K562 (cell line): ENCODE measurements around the gene MMS22L. TPM values are rescaled to one million over a fixed set of nuclear protein-coding genes. Genes with fewer than 3 reads are reported as not detected.

Experiments used
- ATAC-seq: fragments of 200-7000 bp; cut with Tn5 transposase; 3 replicates; pipeline ENCODE4 v1.9.1; 2020; ENCODE audit warnings: moderate library complexity
- BruUV-seq: library from RNA; stranded (reverse); fragments of 400-500 nt; replicated peaks from 2 replicates; lab custom pipeline; 2021; lab: Mats Ljungman, UMichigan
- CTCF ChIA-PET: fragments of 300-600 bp; formaldehyde crosslinking; extraction: SDS; loops from one replicate; lab custom pipeline; 2021; ENCODE audit warnings: low intra/inter-chr PET ratio; lab: Yijun Ruan, JAX
- POLR2A ChIA-PET: fragments of 300-600, 350-650 bp; sonication (Branson Sonifier 250); formaldehyde crosslinking; extraction: SDS; loops from one replicate; lab custom pipeline; 2021; ENCODE audit warnings: antibody characterized with exemption, inconsistent platforms; lab: Yijun Ruan, JAX
- DNase-seq, 4 experiments: peaks; one replicate each; pipeline versions ENCODE4 v3.0.0 to v3.0.0-alpha.2; 2011 to 2018; ENCODE audit warnings: low spot score in 3 of 4, mixed read lengths in 3 of 4; ENCODE audit errors: extremely low read depth in 1 of 4
- FAIRE-seq: peaks from 2 replicates; lab custom pipeline; 2011; peaks lifted over from hg19 to GRCh38; lab: Jason Lieb, UNC
- H2AFZ ChIP-seq: 2 replicates; pipeline ENCODE4 v1.6.0; 2011; ENCODE audit warnings: low read depth, low read length, control low read depth, inconsistent platforms
- H3K27ac ChIP-seq: fragments of 200-600 bp; 3 replicates; pipeline ENCODE4 v1.8.0; 2011; ENCODE audit warnings: low read depth, mild to moderate bottlenecking, control low read depth, inconsistent platforms, low read length, moderate library complexity, mixed read lengths; ENCODE audit errors: extremely low read depth
- H3K27me3 ChIP-seq, 2 experiments: fragments of 300-600 bp in 1 of 2; 2 replicates in 1 of 2; 3 replicates in 1 of 2; pipeline versions ENCODE4 v1.6.0 to v1.8.0; 2011; ENCODE audit warnings: inconsistent platforms in 2 of 2, low read length in 2 of 2, mild to moderate bottlenecking in 1 of 2, mixed read lengths in 1 of 2, moderate library complexity in 1 of 2; ENCODE audit not compliant: control insufficient read depth in 2 of 2, insufficient read depth in 2 of 2
- H3K36me3 ChIP-seq: fragments of 300-600 bp; 3 replicates; pipeline ENCODE4 v1.8.0; 2011; ENCODE audit warnings: mild to moderate bottlenecking, low read length, inconsistent platforms; ENCODE audit not compliant: control insufficient read depth, insufficient read depth
- H3K4me1 ChIP-seq, 2 experiments: fragments of 200-600 bp in 1 of 2; replicated peaks in 1 of 2; 2 replicates in 1 of 2; 3 replicates in 1 of 2; pipeline versions ENCODE4 v1.5.1 to v1.8.0; 2011; ENCODE audit warnings: inconsistent platforms in 2 of 2, low read length in 2 of 2, mild to moderate bottlenecking in 1 of 2, mixed read lengths in 1 of 2, moderate library complexity in 1 of 2; ENCODE audit not compliant: control insufficient read depth in 2 of 2, insufficient read depth in 2 of 2
- H3K4me2 ChIP-seq: 2 replicates; pipeline ENCODE4 v1.6.1; 2011; ENCODE audit warnings: low read length, control low read depth, inconsistent platforms, mixed read lengths; ENCODE audit not compliant: insufficient read depth
- H3K4me3 ChIP-seq: fragments of 200-600 bp; sonication (generic), shearing (Covaris generic); 2 replicates; pipeline ENCODE4 v1.5.1; 2016; ENCODE audit warnings: control low read depth, inconsistent platforms
- H3K79me2 ChIP-seq: fragments of 200-600 bp; 3 replicates; pipeline ENCODE4 v1.8.0; 2011; ENCODE audit warnings: low read length, inconsistent platforms; ENCODE audit not compliant: control insufficient read depth, insufficient read depth
- H3K9ac ChIP-seq, 2 experiments: 2 replicates each; pipeline versions ENCODE4 v1.6.0 to v1.6.1; 2011; ENCODE audit warnings: low read depth in 2 of 2, low read length in 2 of 2, control low read depth in 1 of 2, inconsistent platforms in 1 of 2, mild to moderate bottlenecking in 1 of 2, mixed read lengths in 1 of 2; ENCODE audit not compliant: insufficient read depth in 1 of 2
- H3K9me1 ChIP-seq: one replicate; pipeline ENCODE4 v1.6.0; 2011; ENCODE audit warnings: inconsistent platforms, mild to moderate bottlenecking, low read length, moderate library complexity; ENCODE audit not compliant: control insufficient read depth, insufficient read depth
- H3K9me3 ChIP-seq: replicated peaks from 2 replicates; pipeline ENCODE4 v1.5.1; 2011; ENCODE audit warnings: low read depth, low read length, inconsistent platforms; ENCODE audit not compliant: control insufficient read depth, insufficient read depth
- H4K20me1 ChIP-seq: replicated peaks from 2 replicates; pipeline ENCODE4 v1.6.1; 2011; ENCODE audit warnings: low read length, inconsistent platforms, mixed read lengths; ENCODE audit not compliant: control insufficient read depth, insufficient read depth
- HEY1 ChIP-seq: fragments of 250-450 bp; sonication (Bioruptor Pico); IDR thresholded peaks from 2 replicates; pipeline ENCODE4 v1.5.0; 2020; ENCODE audit warnings: mild to moderate bottlenecking, moderate library complexity, borderline replicate concordance
- HLTF ChIP-seq: fragments of 450-650 bp; IDR thresholded peaks from 2 replicates; pipeline ENCODE4 v1.6.1; 2016
- KAT7 ChIP-seq: sonication (generic); formaldehyde crosslinking; IDR thresholded peaks from 2 replicates; pipeline ENCODE4 v1.8.0; 2022; ENCODE audit warnings: missing genetic modification reagents, mild to moderate bottlenecking, borderline replicate concordance
- LCOR ChIP-seq: sonication (generic); formaldehyde crosslinking; IDR thresholded peaks from 2 replicates; pipeline ENCODE4 v1.8.0; 2022; ENCODE audit warnings: mild to moderate bottlenecking, missing genetic modification reagents
- MBD2 ChIP-seq: sonication (generic); IDR thresholded peaks from 2 replicates; pipeline ENCODE4 v1.6.1; 2016; ENCODE audit warnings: low read depth, borderline replicate concordance
- MCM3 ChIP-seq: fragments of 450-650 bp; IDR thresholded peaks from 2 replicates; pipeline ENCODE4 v1.6.1; 2016
- POLR2G ChIP-seq: fragments of 200-400 bp; formaldehyde crosslinking; IDR thresholded peaks from 2 replicates; pipeline ENCODE4 v1.6.1; 2017; ENCODE audit warnings: low read depth, mild to moderate bottlenecking, antibody characterized with exemption, low read length, moderate library complexity
- RBM22 ChIP-seq: fragments of 200-400 bp; formaldehyde crosslinking; IDR thresholded peaks from 2 replicates; pipeline ENCODE4 v1.6.1; 2018; ENCODE audit warnings: low read length, low read depth; ENCODE audit not compliant: poor library complexity, severe bottlenecking
- SMARCA4 ChIP-seq: fragments of 450-650 bp; IDR thresholded peaks from 2 replicates; pipeline ENCODE4 v1.6.1; 2016
- SMC3 ChIP-seq: conservative IDR thresholded peaks from 2 replicates; pipeline ENCODE4 v1.6.1; 2011; ENCODE audit warnings: low read depth, low read length, improper control_type of control experiment; ENCODE audit not compliant: insufficient read depth
- ZNF143 ChIP-seq: sonication (generic); formaldehyde crosslinking; IDR thresholded peaks from 2 replicates; pipeline ENCODE4 v1.9.0; 2022; ENCODE audit warnings: mild to moderate bottlenecking, missing genetic modification reagents
- ZNF347 ChIP-seq: fragments of 450-650 bp; formaldehyde crosslinking; IDR thresholded peaks from 2 replicates; pipeline ENCODE4 v1.4.0; 2020; ENCODE audit warnings: low read depth, mild to moderate bottlenecking, moderate library complexity
- WGBS: fragments of 100-300 bp; shearing (Covaris generic); methylation state at CpG from one replicate; pipeline ENCODE4 v1.1.6; 2016; ENCODE audit warnings: low coverage, mixed read lengths; ENCODE audit not compliant: insufficient coverage; ENCODE audit errors: missing lambda C conversion rate; 5-methylcytosine and 5-hydroxymethylcytosine counted together
- in situ Hi-C: fragments of 300-500 bp; cut with MboI; formaldehyde crosslinking; loops from 4 replicates; pipeline ENCODE4 v1.15.0; 2018; ENCODE audit warnings: inconsistent platforms, mixed read lengths
- intact Hi-C: fragments of 100-400 bp; cut with micrococcal nuclease; formaldehyde crosslinking; loops from 2 replicates; pipeline ENCODE4 v1.14.2; 2022
- polyA plus RNA-seq, 8 experiments: library from polyadenylated mRNA; depleted of rRNA in 4 of 8; stranded (reverse) in 5 of 8; unstranded in 3 of 8; fragments of >200 nt; fragmentation: Nextera tagmentation in 2 of 8; fragmentation: Illumina TruSeq in 1 of 8; extraction: Ambion mirVana in 2 of 8; extraction: Trizol in 1 of 8; gene quantifications; 2 replicates each; pipeline versions ENCODE4 v1.2.1 to v1.2.3, GENCODE V29; 2011 to 2014; ENCODE audit warnings: inconsistent platforms in 1 of 8, missing spikeins in 1 of 8
- total RNA-seq, 7 experiments: library from RNA; depleted of rRNA in 6 of 7; stranded (reverse); fragments of >200 nt in 6 of 7; fragmentation: Illumina TruSeq in 2 of 7; extraction: Trizol in 2 of 7; gene quantifications; 2 replicates each; pipeline versions ENCODE4 v1.2.1 to v1.2.3, GENCODE V29; 2011 to 2021; ENCODE audit warnings: low replicate concordance in 1 of 7
- TF ChIP-seq, protein P1 (sequence below): fragments of 250-450 bp; sonication (Bioruptor Pico); IDR thresholded peaks from 2 replicates; pipeline ENCODE4 v1.8.0; 2022; ENCODE audit warnings: inconsistent platforms
- TF ChIP-seq, protein P2 (sequence below): sonication (generic); formaldehyde crosslinking; IDR thresholded peaks from 2 replicates; pipeline ENCODE4 v1.4.0; 2020; ENCODE audit warnings: mild to moderate bottlenecking, missing genetic modification reagents

Gene MMS22L
- total and polyA plus RNA-seq, 9 of the 15 experiments (the other 6 are each of a cell fraction or from before 2014, with no cell fraction given), result 13.0 to 59.5 (median 26.9) TPM

DNA sequence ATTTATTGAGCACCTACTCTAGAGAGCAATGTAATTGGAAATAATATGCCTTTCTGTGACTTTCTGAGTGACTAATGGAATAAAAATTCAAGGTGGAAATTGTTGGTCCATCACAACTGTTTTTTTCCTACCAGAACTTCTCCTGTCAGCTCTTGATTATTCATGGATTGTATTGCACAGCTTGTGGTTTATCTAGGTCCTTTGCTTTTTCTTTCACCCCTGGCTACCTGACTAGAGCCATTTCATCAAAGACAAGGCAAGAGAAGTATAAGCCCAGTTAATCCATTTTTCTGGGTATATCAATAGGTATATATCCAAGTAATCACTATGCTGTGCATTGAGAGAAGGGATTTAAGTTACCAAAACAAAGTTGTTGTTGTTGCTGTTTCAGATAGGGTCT is 168.4 kb downstream of the MMS22L start:
- FAIRE-seq (no peak), ATAC-seq (no peak)

DNA sequence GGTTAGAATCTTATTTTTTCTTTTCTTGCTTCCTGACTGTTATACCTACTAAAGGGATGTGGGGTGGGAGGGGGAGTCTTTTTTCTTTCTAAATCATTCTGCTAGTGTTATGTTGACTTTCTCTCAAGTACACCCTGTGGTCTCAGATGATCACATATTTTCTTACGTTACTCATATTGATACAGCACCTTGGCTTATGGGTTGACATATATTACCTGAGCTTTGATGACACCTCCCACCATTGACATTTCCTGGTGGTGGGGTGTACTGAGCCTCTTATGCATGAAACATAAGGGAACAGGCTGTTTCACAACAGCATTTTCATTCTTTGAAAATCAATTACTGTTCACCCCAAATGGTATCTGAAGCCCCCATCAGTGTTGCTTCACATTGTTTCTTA is 169.8 kb downstream of the MMS22L start:
- intact Hi-C loops (no loop called here), in situ Hi-C loops (no loop called here)
- WGBS, result 0% methylated on average over 1 of the region's 1 CpG
- Histone ChIP-seq H3K4me3 (no peak overlapping the region), H3K36me3 (no peaks in the 10 kb centered on the region), H3K27ac (no peak overlapping the region), H2AFZ (no peak overlapping the region), H3K4me2 (no peak overlapping the region), H3K9ac (no peak overlapping the region), H3K9me3 (no peaks in the 10 kb centered on the region), H3K27me3 (no peaks in the 10 kb centered on the region), H4K20me1 (no peaks in the 10 kb centered on the region), H3K9me1 (no peaks in the 10 kb centered on the region), H3K79me2 (no peaks in the 10 kb centered on the region), H3K4me1 (no peaks in the 10 kb centered on the region)
- CTCF ChIA-PET, result no interaction called here
- no peak for ATAC-seq
- BruUV-seq, result no TSS peak
- POLR2A ChIA-PET, result no interaction called here
- FAIRE-seq, result no peak
- no peak for DNase-seq
- TF ChIP-seq ZNF143 (CRISPR knock-in tag), result no peak
- TF ChIP-seq SMC3, result no peak
- no peak for TF ChIP-seq MCM3
- TF ChIP-seq RBM22, result no peak
- TF ChIP-seq MBD2, result no peak
- TF ChIP-seq ZNF347 (CRISPR knock-in tag), result no peak
- no peak for TF ChIP-seq LCOR
- TF ChIP-seq, protein P1, sequence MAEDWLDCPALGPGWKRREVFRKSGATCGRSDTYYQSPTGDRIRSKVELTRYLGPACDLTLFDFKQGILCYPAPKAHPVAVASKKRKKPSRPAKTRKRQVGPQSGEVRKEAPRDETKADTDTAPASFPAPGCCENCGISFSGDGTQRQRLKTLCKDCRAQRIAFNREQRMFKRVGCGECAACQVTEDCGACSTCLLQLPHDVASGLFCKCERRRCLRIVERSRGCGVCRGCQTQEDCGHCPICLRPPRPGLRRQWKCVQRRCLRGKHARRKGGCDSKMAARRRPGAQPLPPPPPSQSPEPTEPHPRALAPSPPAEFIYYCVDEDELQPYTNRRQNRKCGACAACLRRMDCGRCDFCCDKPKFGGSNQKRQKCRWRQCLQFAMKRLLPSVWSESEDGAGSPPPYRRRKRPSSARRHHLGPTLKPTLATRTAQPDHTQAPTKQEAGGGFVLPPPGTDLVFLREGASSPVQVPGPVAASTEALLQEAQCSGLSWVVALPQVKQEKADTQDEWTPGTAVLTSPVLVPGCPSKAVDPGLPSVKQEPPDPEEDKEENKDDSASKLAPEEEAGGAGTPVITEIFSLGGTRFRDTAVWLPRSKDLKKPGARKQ (CRISPR knock-in tag), result no peak

More for the DNA sequence above, 168.4 kb downstream of the MMS22L start:
- Histone ChIP-seq H3K79me2 (no peaks in the 10 kb centered on the region), H3K9me3 (no peaks in the 10 kb centered on the region), H3K36me3 (no peaks in the 10 kb centered on the region), H3K9me1 (no peaks in the 10 kb centered on the region), H4K20me1 (no peaks in the 10 kb centered on the region), H3K27me3 (no peaks in the 10 kb centered on the region), H3K4me3 (no peak overlapping the region), H3K4me2 (no peak overlapping the region), H3K9ac (no peak overlapping the region), H2AFZ (no peak overlapping the region), H3K4me1 (no peaks in the 10 kb centered on the region), H3K27ac (no peak overlapping the region)
- intact Hi-C loops (no loop called here), in situ Hi-C loops (no loop called here)
- no peak for DNase-seq
- no peak for TF ChIP-seq HEY1 (CRISPR knock-in tag)
- TF ChIP-seq, protein P2, sequence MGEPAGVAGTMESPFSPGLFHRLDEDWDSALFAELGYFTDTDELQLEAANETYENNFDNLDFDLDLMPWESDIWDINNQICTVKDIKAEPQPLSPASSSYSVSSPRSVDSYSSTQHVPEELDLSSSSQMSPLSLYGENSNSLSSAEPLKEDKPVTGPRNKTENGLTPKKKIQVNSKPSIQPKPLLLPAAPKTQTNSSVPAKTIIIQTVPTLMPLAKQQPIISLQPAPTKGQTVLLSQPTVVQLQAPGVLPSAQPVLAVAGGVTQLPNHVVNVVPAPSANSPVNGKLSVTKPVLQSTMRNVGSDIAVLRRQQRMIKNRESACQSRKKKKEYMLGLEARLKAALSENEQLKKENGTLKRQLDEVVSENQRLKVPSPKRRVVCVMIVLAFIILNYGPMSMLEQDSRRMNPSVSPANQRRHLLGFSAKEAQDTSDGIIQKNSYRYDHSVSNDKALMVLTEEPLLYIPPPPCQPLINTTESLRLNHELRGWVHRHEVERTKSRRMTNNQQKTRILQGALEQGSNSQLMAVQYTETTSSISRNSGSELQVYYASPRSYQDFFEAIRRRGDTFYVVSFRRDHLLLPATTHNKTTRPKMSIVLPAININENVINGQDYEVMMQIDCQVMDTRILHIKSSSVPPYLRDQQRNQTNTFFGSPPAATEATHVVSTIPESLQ (CRISPR knock-in tag), result no peak
- no peak for TF ChIP-seq HLTF
- TF ChIP-seq POLR2G, result no peak
- no peak for TF ChIP-seq KAT7 (CRISPR knock-in tag)
- no peak for TF ChIP-seq SMARCA4
- no TSS peak for BruUV-seq
- ChIA-PET POLR2A (interaction anchor here (1.2 kb wide), 1 partner anchor 22 kb away, joined by 4 read pairs; no protein-coding TSS in a partner anchor), CTCF (no interaction called here)
